Stimulated activated effector memory CD8-positive, alpha-beta T cell treated with anti-CD3 and anti-CD28 coated beads, Interleukin-12 subunit alpha, Interleukin-12 subunit beta, amount 100 ng/mL, for 72 hours (primary cell): ENCODE results near the gene SEMA4D.
A peak's percentile ranks its signal among the peaks of the same experiment; 100 is the strongest.

ENCODE experiments used
- ATAC-seq: fragments of 150-1000 bp; cut with Tn5 transposase; 2 replicates; pipeline ENCODE4 v1.10.0; 2021
- DNase-seq, 2 donors: peaks; one replicate each; pipeline ENCODE4 v3.0.0; 2021 to 2022; ENCODE audit warnings: low spot score in 2 of 2
- H3K27ac Mint-ChIP-seq: one replicate; pipeline ENCODE4 v1.8.0; 2022; ENCODE audit warnings: mild to moderate bottlenecking, mixed read lengths
- H3K36me3 Mint-ChIP-seq: one replicate; pipeline ENCODE4 v1.8.0; 2022; ENCODE audit warnings: mild to moderate bottlenecking, mixed read lengths
- H3K4me1 Mint-ChIP-seq: one replicate; pipeline ENCODE4 v1.8.0; 2022; ENCODE audit warnings: mixed read lengths
- H3K4me3 Mint-ChIP-seq: one replicate; pipeline ENCODE4 v1.8.0; 2022; ENCODE audit warnings: mild to moderate bottlenecking, mixed read lengths
- H3K9me3 Mint-ChIP-seq: one replicate; pipeline ENCODE4 v1.8.0; 2022; ENCODE audit warnings: mixed read lengths

Gene SEMA4D

GRCh38 chr9:89461265-89461664 lies 36.6 kb downstream of the SEMA4D start:
- Mint-ChIP-seq H3K36me3 (peaks cover 90% of the 10 kb centered on the region), H3K4me3 (no peak overlapping the region), H3K4me1 (peaks cover 99% of the 10 kb centered on the region), H3K9me3 (no peaks in the 10 kb centered on the region), H3K27ac (no peak overlapping the region)
- DNase-seq (no peak), ATAC-seq (peak; percentile 36)

- no peak for DNase-seq
- ATAC-seq, result no peak
- Mint-ChIP-seq H3K9me3 (no peaks in the 10 kb centered on the region), H3K4me1 (peaks cover 99% of the 10 kb centered on the region), H3K27ac (no peak overlapping the region), H3K4me3 (peak overlapping the region; percentile 2), H3K36me3 (peaks cover 90% of the 10 kb centered on the region)
Measured at GRCh38 chr9:89460551-89460950, 37.4 kb downstream of the SEMA4D start.

- ATAC-seq, result no peak
Measured at GRCh38 chr9:89458768-89459496, 39.0 kb downstream of the SEMA4D start.

GRCh38 chr9:89457376-89457855 lies 40.5 kb downstream of the SEMA4D start:
- no peak overlapping the region for H3K27ac Mint-ChIP-seq
- H3K36me3 Mint-ChIP-seq, result peaks cover 90% of the 10 kb centered on the region

More at GRCh38 chr9:89458768-89459496, 39.0 kb downstream of the SEMA4D start:
- Mint-ChIP-seq H3K9me3 (no peaks in the 10 kb centered on the region), H3K36me3 (peaks cover 90% of the 10 kb centered on the region), H3K4me3 (no peak overlapping the region), H3K27ac (peak overlapping the region; percentile 1), H3K4me1 (peaks cover 98% of the 10 kb centered on the region)
- DNase-seq, result no peak

GRCh38 chr9:89455356-89455824 lies 42.5 kb downstream of the SEMA4D start:
- H3K4me1 Mint-ChIP-seq, result peaks cover 91% of the 10 kb centered on the region
- no peaks in the 10 kb centered on the region for H3K9me3 Mint-ChIP-seq
- DNase-seq (no peak), ATAC-seq (peak; percentile 63)
- H3K4me3 Mint-ChIP-seq, result peak overlapping the region; percentile 57
- H3K36me3 Mint-ChIP-seq, result peaks cover 92% of the 10 kb centered on the region
- peak overlapping the region; percentile 91 for H3K27ac Mint-ChIP-seq

More at GRCh38 chr9:89457376-89457855, 40.5 kb downstream of the SEMA4D start:
- DNase-seq (no peak), ATAC-seq (peak; percentile 60)
- H3K9me3 Mint-ChIP-seq, result no peaks in the 10 kb centered on the region
- no peak overlapping the region for H3K4me3 Mint-ChIP-seq
- H3K4me1 Mint-ChIP-seq, result peaks cover 95% of the 10 kb centered on the region

GRCh38 chr9:89454498-89455355 lies 43.2 kb downstream of the SEMA4D start:
- Mint-ChIP-seq H3K9me3 (no peaks in the 10 kb centered on the region), H3K27ac (peak overlapping the region; percentile 91), H3K36me3 (peaks cover 92% of the 10 kb centered on the region), H3K4me1 (peaks cover 91% of the 10 kb centered on the region), H3K4me3 (peak overlapping the region; percentile 57)
- DNase-seq, result no peak
- no peak for ATAC-seq

GRCh38 chr9:89453452-89453851 lies 44.5 kb downstream of the SEMA4D start:
- H3K36me3 Mint-ChIP-seq, result peaks cover 98% of the 10 kb centered on the region
- peak overlapping the region; percentile 50 for H3K27ac Mint-ChIP-seq
- no peak overlapping the region for H3K4me3 Mint-ChIP-seq

GRCh38 chr9:89452561-89452960 lies 45.4 kb downstream of the SEMA4D start:
- peaks cover 98% of the 10 kb centered on the region for H3K36me3 Mint-ChIP-seq
- no peak for DNase-seq
- no peak overlapping the region for H3K4me3 Mint-ChIP-seq

More at GRCh38 chr9:89453452-89453851, 44.5 kb downstream of the SEMA4D start:
- H3K4me1 Mint-ChIP-seq, result peaks cover 91% of the 10 kb centered on the region
- no peaks in the 10 kb centered on the region for H3K9me3 Mint-ChIP-seq
- ATAC-seq, result no peak
- DNase-seq, result no peak

GRCh38 chr9:89450213-89450612 lies 47.7 kb downstream of the SEMA4D start:
- H3K9me3 Mint-ChIP-seq, result no peaks in the 10 kb centered on the region
- ATAC-seq (no peak), DNase-seq (no peak)
- H3K4me1 Mint-ChIP-seq, result peaks cover 91% of the 10 kb centered on the region
- H3K36me3 Mint-ChIP-seq, result peaks cover 90% of the 10 kb centered on the region
- no peak overlapping the region for H3K4me3 Mint-ChIP-seq
- peak overlapping the region; percentile 94 for H3K27ac Mint-ChIP-seq

More at GRCh38 chr9:89452561-89452960, 45.4 kb downstream of the SEMA4D start:
- Mint-ChIP-seq H3K4me1 (peaks cover 91% of the 10 kb centered on the region), H3K9me3 (no peaks in the 10 kb centered on the region), H3K27ac (peak overlapping the region; percentile 50)
- ATAC-seq, result no peak

GRCh38 chr9:89449261-89449671 lies 48.6 kb downstream of the SEMA4D start:
- Mint-ChIP-seq H3K9me3 (no peaks in the 10 kb centered on the region), H3K27ac (peak overlapping the region; percentile 94), H3K4me1 (peaks cover 91% of the 10 kb centered on the region), H3K4me3 (peak overlapping the region; percentile 63), H3K36me3 (peaks cover 90% of the 10 kb centered on the region)
- ATAC-seq (no peak), DNase-seq (no peak)

GRCh38 chr9:89448821-89449220 lies 49.1 kb downstream of the SEMA4D start:
- Mint-ChIP-seq H3K9me3 (no peaks in the 10 kb centered on the region), H3K4me1 (peaks cover 92% of the 10 kb centered on the region), H3K4me3 (peak overlapping the region; percentile 63), H3K36me3 (peaks cover 90% of the 10 kb centered on the region), H3K27ac (peak overlapping the region; percentile 94)
- ATAC-seq (no peak), DNase-seq (no peak)

GRCh38 chr9:89448381-89448780 lies 49.5 kb downstream of the SEMA4D start:
- H3K4me3 Mint-ChIP-seq, result peak overlapping the region; percentile 63
- H3K27ac Mint-ChIP-seq, result peak overlapping the region; percentile 94
- peak in 1 of 2 donors; percentile 66 for DNase-seq
- no peaks in the 10 kb centered on the region for H3K9me3 Mint-ChIP-seq
- H3K4me1 Mint-ChIP-seq, result peaks cover 95% of the 10 kb centered on the region
- peaks cover 90% of the 10 kb centered on the region for H3K36me3 Mint-ChIP-seq
- peak; percentile 93 for ATAC-seq

GRCh38 chr9:89447416-89447815 lies 50.5 kb downstream of the SEMA4D start:
- Mint-ChIP-seq H3K4me3 (peak overlapping the region; percentile 36), H3K4me1 (peaks cover 95% of the 10 kb centered on the region), H3K36me3 (peaks cover 90% of the 10 kb centered on the region), H3K27ac (peak overlapping the region; percentile 90), H3K9me3 (no peaks in the 10 kb centered on the region)
- DNase-seq (no peak), ATAC-seq (no peak)

- H3K4me3 Mint-ChIP-seq, result peak overlapping the region; percentile 36
- H3K9me3 Mint-ChIP-seq, result no peaks in the 10 kb centered on the region
- peak overlapping the region; percentile 90 for H3K27ac Mint-ChIP-seq
- ATAC-seq, result no peak
- peaks cover 88% of the 10 kb centered on the region for H3K36me3 Mint-ChIP-seq
- peaks cover 99% of the 10 kb centered on the region for H3K4me1 Mint-ChIP-seq
- DNase-seq, result no peak
Measured at GRCh38 chr9:89446961-89447310, 51.0 kb downstream of the SEMA4D start.

GRCh38 chr9:89446261-89446960 lies 51.5 kb downstream of the SEMA4D start:
- peak overlapping the region; percentile 36 for H3K4me3 Mint-ChIP-seq
- H3K9me3 Mint-ChIP-seq, result no peaks in the 10 kb centered on the region
- ATAC-seq (no peak), DNase-seq (no peak)
- H3K4me1 Mint-ChIP-seq, result peaks cover 100% of the 10 kb centered on the region
- peak overlapping the region; percentile 90 for H3K27ac Mint-ChIP-seq
- H3K36me3 Mint-ChIP-seq, result peaks cover 88% of the 10 kb centered on the region
